ENCODE results near the gene LAMB4. TPM values are rescaled to one million over a fixed set of nuclear protein-coding genes. Genes with fewer than 3 reads are reported as not detected.

Gene LAMB4
- polyA plus RNA-seq, 1 of the 3 experiments (the other 2 are of a cell fraction) = 0.36 TPM

DNA sequence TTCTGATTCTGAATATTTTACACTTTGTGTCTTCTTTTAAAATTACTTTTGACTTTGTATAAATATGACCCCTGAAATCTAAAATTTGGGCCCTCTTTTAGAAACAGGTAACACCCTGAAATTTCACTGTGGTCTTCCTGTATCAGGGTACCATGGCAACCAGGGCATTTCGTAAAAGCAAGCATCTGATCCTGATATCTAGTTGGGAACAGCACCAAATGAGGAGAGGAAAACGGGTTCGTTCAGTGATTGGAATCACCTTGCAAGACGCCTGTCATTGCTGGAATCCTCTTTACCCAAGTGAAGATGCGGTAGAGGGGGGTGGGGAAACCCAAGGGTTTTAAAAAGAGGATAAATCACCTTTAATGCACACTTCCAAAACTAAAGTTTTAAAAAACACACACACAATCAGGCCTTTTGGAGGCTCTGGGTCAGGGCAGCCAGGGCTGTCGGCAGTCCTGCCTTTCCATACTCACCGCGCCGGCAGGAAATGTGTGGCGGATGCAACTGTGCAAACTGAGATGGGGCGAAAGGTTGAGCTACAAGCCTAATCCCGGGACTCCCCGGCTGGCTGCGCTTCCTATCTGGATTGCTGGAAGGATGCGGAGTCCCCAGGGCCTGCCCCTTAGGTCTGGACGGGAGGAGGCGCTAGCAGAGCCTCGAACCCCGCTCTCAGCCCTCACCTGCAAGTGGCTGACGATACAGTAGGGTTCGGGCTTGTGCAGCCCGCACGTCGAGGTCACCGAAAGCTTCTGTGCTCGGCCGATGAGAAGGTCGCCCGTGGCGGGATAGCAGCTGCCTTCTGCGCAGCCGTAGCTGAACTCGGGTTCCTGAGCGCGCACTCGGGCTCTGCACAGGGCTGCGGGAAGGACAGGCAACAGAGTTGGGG, 129.0 kb downstream of the LAMB4 start (continued):
- TF ChIP-seq FOSL2 (IDR thresholded peaks at IDR 0.05; ENCODE audit: borderline replicate concordance, low read depth) (no peak), EZH2phosphoT487 (IDR thresholded peaks at IDR 0.05; ENCODE audit: borderline replicate concordance, low read depth) (no peak), TAF1 (IDR thresholded peaks at IDR 0.05; ENCODE audit: borderline replicate concordance, low read depth, low read length) (0 out of 2 replicates have a peak, but pooled peaks have one; percentile 24), MEF2A (IDR thresholded peaks at IDR 0.05; ENCODE audit: borderline replicate concordance, low read depth) (no peak), CTCF (IDR thresholded peaks at IDR 0.05) (peak; percentile 53), SIN3A (IDR thresholded peaks at IDR 0.05; ENCODE audit: borderline replicate concordance, low read depth, low read length) (no peak), SMC3 (IDR thresholded peaks at IDR 0.05; ENCODE audit: low read depth, low read length) (no peak; the same call in 1 of the 2 replicates), TEAD4 (IDR thresholded peaks at IDR 0.05; ENCODE audit: borderline replicate concordance, insufficient read depth) (no peak), JUND (IDR thresholded peaks at IDR 0.05) (no peak), YY1 (IDR thresholded peaks at IDR 0.05; ENCODE audit: low read depth) (no peak)
- TF ChIP-seq, protein P1, sequence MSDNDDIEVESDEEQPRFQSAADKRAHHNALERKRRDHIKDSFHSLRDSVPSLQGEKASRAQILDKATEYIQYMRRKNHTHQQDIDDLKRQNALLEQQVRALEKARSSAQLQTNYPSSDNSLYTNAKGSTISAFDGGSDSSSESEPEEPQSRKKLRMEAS (IDR thresholded peaks at IDR 0.05; ENCODE audit: low read depth) = peak; percentile 54; the same call in 1 of the 2 replicates

DNA sequence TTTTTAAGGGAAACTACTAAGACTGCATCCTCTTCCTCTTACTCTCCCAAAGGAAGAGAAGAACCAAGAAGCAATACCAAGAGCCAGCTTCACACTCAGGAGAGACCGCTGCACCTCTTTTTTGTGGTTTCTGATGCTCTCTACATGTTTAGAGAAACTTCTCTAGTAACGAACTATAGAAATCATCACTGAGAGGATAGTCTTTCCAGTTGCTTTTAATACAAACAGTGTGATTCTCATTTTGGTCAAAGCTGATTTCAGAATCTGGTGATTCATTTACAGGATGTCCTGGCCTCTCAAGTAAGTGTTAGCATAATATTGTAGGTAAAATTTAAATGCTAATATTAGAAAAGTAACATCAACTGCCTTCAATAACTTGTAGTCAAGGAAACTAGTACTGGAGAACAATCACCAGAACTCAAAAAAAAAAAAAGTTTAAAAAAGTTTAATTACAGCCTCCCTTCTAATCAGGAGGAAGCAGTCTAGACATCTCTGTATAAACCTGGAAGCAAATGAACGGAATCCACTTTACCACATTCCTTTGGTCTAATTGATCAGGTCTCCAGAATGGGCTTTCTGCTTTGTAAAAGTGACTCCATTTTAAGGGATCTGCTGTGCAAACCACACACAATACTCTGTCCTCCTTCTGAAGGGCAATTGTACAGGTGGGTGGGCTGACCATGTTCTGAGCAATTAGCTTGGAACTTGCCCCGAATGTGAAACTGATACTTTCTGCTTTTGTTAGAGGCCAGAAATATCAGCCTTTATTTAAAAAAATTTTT, 130.2 kb downstream of the LAMB4 start:
- WGBS (ENCODE audit: low lambda C conversion rate) = 49% methylated on average over 4 of the region's 4 CpGs
- Histone ChIP-seq H3K9ac (peak overlapping the region; percentile 96; the same call in 1 of the 2 replicates), H3K9me2 (no peaks in the 10 kb centered on the region), H4K20me1 (ENCODE audit: insufficient read depth) (peaks cover 6% of the 10 kb centered on the region; the same call in 1 of the 2 replicates), H2AFZ (ENCODE audit: low read depth) (no peak overlapping the region), H3K27ac (ENCODE audit: low read depth in 2 of 2, low read length in 1 of 2) (peak overlapping the region; percentile 93), H3K4me2 (peak overlapping the region; percentile 93), H3F3A (replicated peaks; ENCODE audit: insufficient read depth) (peaks cover 78% of the 10 kb centered on the region), H3K79me2 (ENCODE audit: insufficient read depth) (peaks cover 52% of the 10 kb centered on the region), H3K27me3 (ENCODE audit: insufficient read depth) (no peaks in the 10 kb centered on the region), H3K4me3 (ENCODE audit: low read depth in 2 of 2, low read length in 1 of 2) (peak overlapping the region; percentile 15 to 92; a peak in 3 of 4 replicates), H3K36me3 (replicated peaks in 1 of 2; ENCODE audit: control insufficient read depth in 1 of 2, insufficient read depth in 2 of 2, low read length in 1 of 2) (peaks cover 42 to 54% of the 10 kb centered on the region in 2 experiments), H3K4me1 (ENCODE audit: control insufficient read depth in 1 of 2, insufficient read depth in 2 of 2, low read depth in 1 of 2, low read length in 1 of 2) (peaks cover 60 to 68% of the 10 kb centered on the region in 2 experiments), H3K9me3 (no peaks in the 10 kb centered on the region)
- POLR2A ChIA-PET = no interaction called here
- DNase-seq = no peak
- CTCF ChIA-PET = interaction anchor here (0.7 to 6.4 kb wide), 9 partner anchors 17 to 146 kb away, joined by 3 to 33 read pairs (median 3); no protein-coding TSS in a partner anchor
- TF ChIP-seq ELF1 (IDR thresholded peaks at IDR 0.05) (no peak), NFIC (IDR thresholded peaks at IDR 0.05; ENCODE audit: borderline replicate concordance) (no peak), FOSL2 (IDR thresholded peaks at IDR 0.05; ENCODE audit: borderline replicate concordance, low read depth) (0 out of 2 replicates have a peak, but pooled peaks have one; percentile 7)
